DOHH2 (cell line): Measurements from ENCODE around the gene WDR35.

ENCODE experiments used
- CTCF ChIP-seq: fragments of 200-600 bp; sonication (generic); IDR thresholded peaks from one replicate; pipeline ENCODE4 v1.5.1; 2014; ENCODE audit warnings: antibody characterized with exemption, mild to moderate bottlenecking, low read depth, low read length; ENCODE audit not compliant: poor library complexity, severe bottlenecking
- EZH2phosphoT487 ChIP-seq: fragments of 200-600 bp; sonication (generic); IDR thresholded peaks from 2 replicates; pipeline ENCODE4 v1.6.1; 2017; ENCODE audit warnings: borderline replicate concordance, mild to moderate bottlenecking, antibody characterized with exemption, low read length, moderate library complexity, mixed read lengths

- TF ChIP-seq CTCF (no peak), EZH2phosphoT487 (no peak)
These were observed 107.6 kb downstream of the WDR35 start for GRCh38 chr2:19882286-19882685.
